ENCODE results near the gene QTRT2. TPM values are rescaled to one million over a fixed set of nuclear protein-coding genes. Genes with fewer than 3 reads are reported as not detected.

The QTRT2 gene
- total and polyA plus RNA-seq, 2 of the 8 experiments (the other 6 are each of a cell fraction or from before 2014, with no cell fraction given) = 13.3 to 54.5 TPM

DNA sequence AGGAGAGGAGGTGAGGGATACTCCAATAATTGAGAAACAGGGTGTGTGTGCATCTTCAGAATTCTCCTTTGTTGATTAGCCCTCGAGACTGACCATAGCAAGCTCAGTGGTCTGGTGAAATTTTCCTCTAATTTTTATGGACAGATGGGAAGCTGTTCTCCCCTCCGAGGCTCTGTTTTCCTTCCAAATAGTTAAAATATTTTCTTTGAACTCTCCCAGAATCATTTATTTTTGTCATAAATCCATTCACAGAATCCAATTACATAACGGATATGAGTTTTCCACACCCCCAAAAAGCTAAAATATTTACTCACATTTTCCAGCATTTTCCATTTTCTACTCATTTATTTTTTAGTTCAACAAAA, 36.5 kb downstream of the QTRT2 start:
- Histone ChIP-seq H3K23me2 (ENCODE audit: low read depth, low read length) (no peaks in the 10 kb centered on the region), H2BK20ac (ENCODE audit: low read length) (no peak overlapping the region), H3K79me2 (ENCODE audit: control insufficient read depth in 1 of 2, insufficient read depth in 2 of 2, low read length in 2 of 2) (no peaks in the 10 kb centered on the region), H2BK15ac (ENCODE audit: low read length) (no peak overlapping the region), H4K91ac (replicated peaks; ENCODE audit: insufficient read length, low read length) (no peak overlapping the region), H2BK120ac (replicated peaks; ENCODE audit: low read depth, low read length) (no peak overlapping the region), H3K4me3 (ENCODE audit: extremely low read depth in 1 of 4, insufficient read depth in 2 of 4, low read depth in 3 of 4, low read length in 4 of 4) (no peak overlapping the region), H4K20me1 (replicated peaks in 1 of 2; ENCODE audit: control insufficient read depth in 1 of 2, insufficient read depth in 2 of 2, low read length in 2 of 2) (no peaks in the 10 kb centered on the region), H3K9me3 (ENCODE audit: insufficient read depth in 2 of 2, low read depth in 1 of 2, low read length in 1 of 2) (no peaks in the 10 kb centered on the region), H2BK12ac (ENCODE audit: low read depth, low read length) (no peak overlapping the region), H2BK5ac (ENCODE audit: low read depth, low read length) (no peak overlapping the region), H3K27me3 (replicated peaks in 1 of 4; ENCODE audit: control insufficient read depth in 3 of 4, extremely low read depth in 1 of 4, insufficient read depth in 3 of 4, low read length in 3 of 4) (no peaks in the 10 kb centered on the region), H3K79me1 (ENCODE audit: low read depth, low read length) (no peaks in the 10 kb centered on the region), H4K5ac (ENCODE audit: insufficient read length, low read depth, low read length) (no peak overlapping the region), H3K4me2 (ENCODE audit: insufficient read depth in 1 of 2, low read depth in 2 of 2, low read length in 2 of 2) (no peak overlapping the region), H3K27ac (ENCODE audit: low read depth, low read length) (no peak overlapping the region), H2AK5ac (ENCODE audit: low read depth, low read length) (no peak overlapping the region), H3K23ac (ENCODE audit: insufficient read length) (no peak overlapping the region), H4K8ac (ENCODE audit: extremely low read depth, insufficient read depth, low read length) (no peak overlapping the region), H3K4ac (replicated peaks; ENCODE audit: insufficient read length, low read depth, low read length) (no peak overlapping the region), H3K36me3 (ENCODE audit: control insufficient read depth in 2 of 4, insufficient read depth in 4 of 4, low read length in 3 of 4) (peaks cover 0 to 4% (median 0%) of the 10 kb centered on the region in 4 experiments; a peak in 1 of 8 replicates), H3K9ac (replicated peaks in 1 of 4; ENCODE audit: extremely low read depth in 1 of 4, low read depth in 3 of 4, low read length in 3 of 4) (no peak overlapping the region), H3K4me1 (replicated peaks in 1 of 4; ENCODE audit: control insufficient read depth in 3 of 4, insufficient read depth in 4 of 4, low read length in 3 of 4) (no peaks in the 10 kb centered on the region; a peak in 1 of 7 replicates), H3K18ac (ENCODE audit: extremely low read depth, low read length) (no peak overlapping the region), H3K56ac (replicated peaks; ENCODE audit: insufficient read length, low read depth, low read length) (no peak overlapping the region), H3K14ac (ENCODE audit: insufficient read length) (no peak overlapping the region), H2AFZ (ENCODE audit: low read length) (no peak overlapping the region; the same call in 1 of the 2 replicates)
- ChIA-PET CTCF (ENCODE audit: partially characterized antibody) (no interaction called here), POLR2A (ENCODE audit: partially characterized antibody) (no interaction called here)
- FAIRE-seq (no peak), DNase-seq (ENCODE audit: low read depth in 1 of 2, low spot score in 2 of 2) (no peak)
- TF ChIP-seq KDM5A (IDR thresholded peaks at IDR 0.05; ENCODE audit: low read length) = no peak
- TF ChIP-seq SIN3A (conservative IDR thresholded peaks at IDR 0.05 in 1 of 2, IDR thresholded peaks at IDR 0.05 in 1 of 2; ENCODE audit: low read depth in 1 of 2, low read length in 2 of 2) = no peak
- TF ChIP-seq TCF12 (IDR thresholded peaks at IDR 0.05; ENCODE audit: low read depth, low read length) = no peak
- no peak for TF ChIP-seq RAD21 (IDR thresholded peaks at IDR 0.05 in 1 of 2, conservative IDR thresholded peaks at IDR 0.05 in 1 of 2; ENCODE audit: low read depth in 2 of 2, low read length in 2 of 2)
- TF ChIP-seq SIX5 (IDR thresholded peaks at IDR 0.05; ENCODE audit: low read depth, low read length) = no peak
- TF ChIP-seq CBX8 (IDR thresholded peaks at IDR 0.05; ENCODE audit: borderline replicate concordance, low read depth, low read length) = no peak
- no peak for TF ChIP-seq EZH2 (IDR thresholded peaks at IDR 0.05; ENCODE audit: low read depth, low read length, severe bottlenecking)
- TF ChIP-seq GTF2F1 (IDR thresholded peaks at IDR 0.05; ENCODE audit: borderline replicate concordance, low read depth, low read length) = no peak
- no peak for TF ChIP-seq RFX5 (IDR thresholded peaks at IDR 0.05; ENCODE audit: borderline replicate concordance, low read depth, low read length)
- TF ChIP-seq BRCA1 (IDR thresholded peaks at IDR 0.05; ENCODE audit: low read depth, low read length) = no peak
- 90% methylated on average over 3 of the region's 3 CpGs; no CpG with 5 or more reads in 1 of the 2 experiments for WGBS, 2 experiments (ENCODE audit: extremely low coverage in 1 of 2, insufficient coverage in 1 of 2, insufficient read length in 1 of 2, insufficient replicate concordance in 2 of 2, low coverage in 1 of 2, low lambda C conversion rate in 2 of 2, missing lambda C conversion rate in 1 of 2)

All from H1 (cell line).